ENCODE data around the gene SLC7A14. TPM values are rescaled to one million over a fixed set of nuclear protein-coding genes. Genes with fewer than 3 reads are reported as not detected.

Gene SLC7A14
- total and polyA plus RNA-seq, 4 donors: 0.01 to 0.06 (median 0.03) TPM; not detected in 1

DNA sequence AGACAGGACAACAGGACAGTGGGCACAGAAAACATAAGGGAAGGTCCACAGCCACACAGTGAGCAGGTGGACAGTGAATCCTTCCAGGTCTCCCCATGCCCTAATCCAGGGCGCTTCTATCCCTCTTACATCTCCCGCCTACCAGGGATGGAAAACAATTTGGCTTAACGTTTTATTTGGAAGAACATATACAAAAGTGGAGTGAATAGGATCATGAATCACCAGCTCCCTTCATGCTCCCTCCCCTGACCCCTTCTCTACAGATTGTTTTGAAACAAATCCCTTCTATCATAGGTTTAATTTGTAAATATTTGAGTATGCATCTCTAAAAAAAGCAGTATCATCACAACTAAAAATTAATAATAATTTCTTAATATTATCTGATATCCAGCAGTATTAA is 114.7 kb downstream of the SLC7A14 start:
- H3K9ac ChIP-seq (ENCODE audit: insufficient read depth in 1 of 2, low read length in 2 of 2): no peak overlapping the region
- ATAC-seq (ENCODE audit: insufficient read depth, low FRiP score) (no peak), DNase-seq (no peak)
- no peaks in the 10 kb centered on the region for H3K9me3 ChIP-seq (ENCODE audit: control insufficient read depth in 4 of 4, insufficient read depth in 3 of 4, low read length in 3 of 4)
- H3K27me3 ChIP-seq (ENCODE audit: control insufficient read depth in 3 of 3, insufficient read depth in 3 of 3, low read length in 2 of 3): no peaks in the 10 kb centered on the region
- H3K4me1 ChIP-seq (ENCODE audit: control insufficient read depth in 5 of 5, insufficient read depth in 5 of 5, low read length in 5 of 5): peaks cover 0 to 13% (median 0%) of the 10 kb centered on the region in 5 donors
- H3K27ac ChIP-seq (ENCODE audit: low read depth in 1 of 2, low read length in 1 of 2): no peak overlapping the region
- no peaks in the 10 kb centered on the region for H3K36me3 ChIP-seq (ENCODE audit: control insufficient read depth in 4 of 4, insufficient read depth in 4 of 4, low read length in 4 of 4)
- no peak overlapping the region for H3K4me3 ChIP-seq
- 74 to 77% methylated on average over 3 of the region's 3 CpGs for WGBS, 2 donors
- TF ChIP-seq, protein P1, sequence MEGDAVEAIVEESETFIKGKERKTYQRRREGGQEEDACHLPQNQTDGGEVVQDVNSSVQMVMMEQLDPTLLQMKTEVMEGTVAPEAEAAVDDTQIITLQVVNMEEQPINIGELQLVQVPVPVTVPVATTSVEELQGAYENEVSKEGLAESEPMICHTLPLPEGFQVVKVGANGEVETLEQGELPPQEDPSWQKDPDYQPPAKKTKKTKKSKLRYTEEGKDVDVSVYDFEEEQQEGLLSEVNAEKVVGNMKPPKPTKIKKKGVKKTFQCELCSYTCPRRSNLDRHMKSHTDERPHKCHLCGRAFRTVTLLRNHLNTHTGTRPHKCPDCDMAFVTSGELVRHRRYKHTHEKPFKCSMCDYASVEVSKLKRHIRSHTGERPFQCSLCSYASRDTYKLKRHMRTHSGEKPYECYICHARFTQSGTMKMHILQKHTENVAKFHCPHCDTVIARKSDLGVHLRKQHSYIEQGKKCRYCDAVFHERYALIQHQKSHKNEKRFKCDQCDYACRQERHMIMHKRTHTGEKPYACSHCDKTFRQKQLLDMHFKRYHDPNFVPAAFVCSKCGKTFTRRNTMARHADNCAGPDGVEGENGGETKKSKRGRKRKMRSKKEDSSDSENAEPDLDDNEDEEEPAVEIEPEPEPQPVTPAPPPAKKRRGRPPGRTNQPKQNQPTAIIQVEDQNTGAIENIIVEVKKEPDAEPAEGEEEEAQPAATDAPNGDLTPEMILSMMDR (IDR thresholded peaks at IDR 0.05; ENCODE audit: control extremely low read depth, extremely low read depth): no peak

DNA sequence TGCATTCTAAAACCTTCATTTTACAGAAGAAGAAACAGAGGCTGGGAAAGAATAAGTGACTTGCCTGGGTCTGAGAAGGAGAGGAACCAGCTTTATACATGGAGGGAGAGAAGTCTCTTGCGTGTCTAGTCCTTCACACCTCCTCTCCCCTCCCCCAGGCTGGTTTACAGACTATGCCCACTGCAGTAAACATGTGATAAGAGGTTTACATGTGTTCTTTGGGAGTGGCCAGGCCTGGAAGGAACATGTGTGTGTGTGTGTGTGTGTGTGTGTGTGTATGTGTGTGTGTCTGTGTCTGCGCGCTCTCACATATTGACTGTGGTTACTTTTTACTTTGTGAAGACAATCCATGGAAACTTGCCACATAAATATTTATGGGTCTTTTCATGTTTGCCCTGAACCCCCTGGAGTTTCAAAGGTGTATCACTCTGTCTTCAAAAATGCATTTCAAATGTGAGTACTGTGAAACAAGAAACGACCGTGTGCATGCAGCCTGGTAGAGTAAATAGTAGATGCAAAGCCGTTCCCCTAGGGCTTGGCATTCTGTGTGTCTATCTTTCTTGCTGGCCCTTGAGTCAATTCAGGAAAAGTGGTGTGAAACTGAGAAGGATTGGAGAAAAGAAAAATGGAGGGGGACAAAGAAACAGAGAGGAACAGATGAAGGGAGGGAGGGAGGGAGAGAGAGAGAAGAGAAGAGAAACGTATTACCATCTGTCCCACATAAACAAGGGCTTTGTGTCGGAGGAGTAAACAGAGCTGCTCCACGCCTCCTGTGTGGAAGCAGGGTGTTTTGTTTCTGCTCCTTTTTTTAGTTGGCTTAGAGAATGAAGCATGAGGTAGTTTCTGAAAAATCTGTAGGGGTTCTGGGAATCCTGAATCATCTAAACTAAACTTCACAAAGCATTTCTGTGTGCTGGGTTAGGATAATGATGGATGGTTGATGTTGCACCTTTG is 115.5 kb downstream of the SLC7A14 start:
- H3K27me3 ChIP-seq (ENCODE audit: control insufficient read depth in 3 of 3, insufficient read depth in 3 of 3, low read length in 2 of 3): no peaks in the 10 kb centered on the region
- no peaks in the 10 kb centered on the region for H3K36me3 ChIP-seq (ENCODE audit: control insufficient read depth in 4 of 4, insufficient read depth in 4 of 4, low read length in 4 of 4)
- no peak overlapping the region for H3K27ac ChIP-seq (ENCODE audit: low read depth in 1 of 2, low read length in 1 of 2)
- DNase-seq (peak in 2 of 3 donors; percentile 58), ATAC-seq (ENCODE audit: insufficient read depth, low FRiP score) (no peak)
- no peaks in the 10 kb centered on the region for H3K9me3 ChIP-seq (ENCODE audit: control insufficient read depth in 4 of 4, insufficient read depth in 3 of 4, low read length in 3 of 4)
- H3K9ac ChIP-seq (ENCODE audit: insufficient read depth in 1 of 2, low read length in 2 of 2): no peak overlapping the region
- TF ChIP-seq, protein P1 (IDR thresholded peaks at IDR 0.05; ENCODE audit: control extremely low read depth, extremely low read depth): no peak
- H3K4me3 ChIP-seq: no peak overlapping the region
- WGBS, 2 donors: 57 to 64% methylated on average over 9 of the region's 9 CpGs
- peaks cover 0 to 12% (median 0%) of the 10 kb centered on the region in 5 donors for H3K4me1 ChIP-seq (ENCODE audit: control insufficient read depth in 5 of 5, insufficient read depth in 5 of 5, low read length in 5 of 5)

DNA sequence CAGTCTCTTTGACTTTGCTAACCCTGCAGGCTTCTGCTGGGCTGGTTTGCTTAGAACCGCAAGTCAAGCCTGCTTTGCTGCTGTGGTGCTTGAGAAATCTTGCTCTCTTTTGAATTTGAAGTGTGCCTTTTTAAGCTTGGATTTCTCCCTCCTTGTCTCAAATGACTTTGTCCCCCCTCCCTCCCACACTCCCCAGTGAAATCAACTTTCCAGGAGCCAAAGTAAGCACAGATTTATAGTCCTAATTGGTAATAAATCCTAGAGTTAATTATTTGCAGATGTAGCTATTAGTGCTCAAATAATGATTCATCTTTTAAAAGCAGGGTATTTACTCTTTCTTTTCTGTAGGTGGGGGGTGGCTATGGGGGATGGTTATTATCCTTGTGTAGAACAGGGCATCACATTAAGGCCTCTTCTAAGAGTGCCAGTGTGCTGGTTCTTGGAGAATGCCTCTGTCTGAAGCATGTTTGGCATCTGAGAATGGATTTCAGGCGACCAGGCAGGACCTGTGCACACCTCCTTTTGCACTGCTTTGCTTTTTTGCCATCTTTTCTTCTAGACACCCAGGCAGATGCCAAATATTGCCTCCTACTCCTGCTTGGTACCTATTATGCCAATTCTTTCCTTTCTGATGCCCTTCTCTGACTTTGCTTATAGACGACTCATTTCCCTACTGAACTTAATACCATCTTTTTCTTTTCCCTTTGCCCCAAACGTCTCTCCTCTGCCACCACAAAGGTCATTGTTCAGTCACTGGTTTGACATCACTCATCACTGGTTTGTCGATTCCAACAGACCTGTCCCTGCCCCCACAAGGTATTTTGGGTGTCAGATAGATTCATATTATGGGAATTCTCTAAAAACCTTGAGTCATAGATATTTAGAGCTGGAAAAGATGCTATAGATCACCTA is 116.5 kb downstream of the SLC7A14 start:
- TF ChIP-seq, protein P1 (IDR thresholded peaks at IDR 0.05; ENCODE audit: control extremely low read depth, extremely low read depth): no peak
- WGBS, 2 donors: 61 to 77% methylated on average over 5 of the region's 5 CpGs
- H3K36me3 ChIP-seq (ENCODE audit: control insufficient read depth in 4 of 4, insufficient read depth in 4 of 4, low read length in 4 of 4): no peaks in the 10 kb centered on the region
- peaks cover 0 to 8% (median 0%) of the 10 kb centered on the region in 5 donors for H3K4me1 ChIP-seq (ENCODE audit: control insufficient read depth in 5 of 5, insufficient read depth in 5 of 5, low read length in 5 of 5)
- ATAC-seq (ENCODE audit: insufficient read depth, low FRiP score): no peak
- no peak overlapping the region for H3K4me3 ChIP-seq
- H3K9ac ChIP-seq (ENCODE audit: insufficient read depth in 1 of 2, low read length in 2 of 2): no peak overlapping the region
- DNase-seq: peak; percentile 27 to 71 (median 28)
- no peaks in the 10 kb centered on the region for H3K9me3 ChIP-seq (ENCODE audit: control insufficient read depth in 4 of 4, insufficient read depth in 3 of 4, low read length in 3 of 4)
- H3K27me3 ChIP-seq (ENCODE audit: control insufficient read depth in 3 of 3, insufficient read depth in 3 of 3, low read length in 2 of 3): no peaks in the 10 kb centered on the region
- H3K27ac ChIP-seq (ENCODE audit: low read depth in 1 of 2, low read length in 1 of 2): no peak overlapping the region

All from lung (tissue), 12 donors.